ENCODE data around the gene NFS1.
"Not testable (repeated sequence)": the region's sequence is repeated elsewhere in the genome, so short reads cannot be mapped to it uniquely, and the experiment has no call there.

The NFS1 gene

DNA sequence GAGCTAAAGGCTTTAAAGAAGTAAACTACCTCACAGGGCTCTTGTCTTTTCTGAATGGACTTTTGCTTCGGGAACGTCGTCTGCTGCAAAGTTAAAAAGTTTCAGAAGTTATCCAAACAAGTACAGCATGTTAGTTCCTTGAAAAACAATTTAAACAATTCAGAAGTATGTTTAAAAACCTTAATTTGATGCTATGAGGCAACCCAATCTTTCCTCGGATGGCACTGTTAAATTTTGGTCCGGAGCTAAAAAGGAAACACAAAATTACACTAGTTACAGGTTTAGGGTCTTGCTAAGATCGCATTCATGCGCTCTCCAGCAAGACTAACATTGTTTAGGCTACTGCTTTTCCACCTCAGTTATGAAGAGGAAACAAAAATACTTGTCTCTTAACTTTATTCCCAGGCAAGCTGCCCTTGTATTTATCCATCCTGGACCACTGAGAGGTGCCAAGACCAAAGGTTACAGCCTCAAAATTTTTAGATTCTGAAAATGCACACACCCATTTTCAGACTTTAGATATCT lies 30.2 kb upstream of the NFS1 start:
- no peak for DNase-seq

GRCh38 chr20:35726842-35727711 lies 27.9 kb upstream of the NFS1 start:
- DNase-seq, result no peak

DNA sequence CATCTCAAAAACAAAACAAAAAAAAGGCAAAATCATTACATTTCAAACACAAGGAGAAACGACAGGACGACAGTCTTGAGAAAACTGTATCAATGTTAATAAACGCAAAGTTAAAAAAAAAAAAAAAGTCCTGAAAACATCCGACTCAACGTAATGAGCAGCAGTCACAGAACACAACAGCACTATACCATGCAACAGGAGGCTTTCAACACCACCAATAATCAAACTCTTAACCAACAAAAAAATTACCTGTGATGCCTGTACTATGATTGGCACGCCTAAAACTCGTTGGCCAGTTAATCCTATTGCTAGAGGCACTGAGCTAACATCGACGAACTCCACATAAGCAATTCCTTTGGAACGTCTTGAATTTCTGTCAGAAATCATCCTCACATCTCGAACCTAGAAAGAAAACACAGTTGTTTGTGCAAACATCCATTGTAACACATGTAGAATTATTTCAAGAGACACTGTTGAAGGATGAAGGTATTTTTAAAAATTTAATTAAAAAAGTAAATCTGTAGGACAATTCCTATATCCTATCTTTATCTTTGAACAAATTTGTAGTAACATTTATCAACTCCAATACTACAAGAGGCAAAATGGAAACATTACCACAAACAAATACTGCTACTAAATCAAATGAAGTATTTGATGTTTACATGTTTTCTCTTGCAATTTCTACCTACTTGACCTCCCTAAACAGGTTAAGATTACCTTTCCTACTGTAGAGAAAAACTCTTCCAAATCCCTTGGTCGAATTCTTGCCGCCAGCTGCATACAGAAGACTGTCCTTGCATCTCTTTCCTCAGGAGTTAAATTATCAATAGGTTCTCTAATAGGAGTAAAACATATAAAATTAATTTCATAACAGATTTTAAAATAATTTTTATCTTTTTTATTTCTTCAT lies 25.4 kb upstream of the NFS1 start:
- no peak for DNase-seq

DNA sequence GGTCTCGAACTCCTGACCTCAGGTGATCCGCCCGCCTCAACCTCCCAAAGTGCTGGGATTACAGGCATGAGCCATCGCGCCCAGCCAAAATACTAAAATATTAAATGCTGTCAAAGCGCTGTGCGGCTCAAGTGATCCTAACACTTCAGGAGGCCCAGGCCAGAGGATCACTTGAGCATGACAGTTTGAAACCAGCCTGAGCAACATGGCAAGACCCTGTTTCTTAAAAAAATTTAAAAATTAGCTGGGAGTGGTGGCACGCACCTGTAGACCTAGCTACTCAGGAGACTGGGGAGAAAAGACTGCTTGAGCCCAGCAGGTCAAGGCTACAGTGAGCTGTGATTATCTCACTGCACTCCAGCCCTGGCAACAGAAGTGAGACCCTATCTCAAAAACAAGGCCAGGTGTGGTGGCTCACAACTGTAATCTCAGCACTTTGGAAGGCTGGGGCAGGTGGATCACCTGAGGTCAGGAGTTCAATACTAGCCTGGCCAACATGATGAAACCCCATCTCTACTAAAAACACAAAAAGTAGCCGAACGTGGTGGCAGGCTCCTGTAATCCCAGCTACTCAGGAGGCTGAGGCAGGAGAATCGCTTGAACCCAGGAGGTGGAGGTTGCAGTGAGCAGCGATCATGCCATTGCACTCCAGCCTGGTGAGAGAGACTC lies 24.6 kb upstream of the NFS1 start:
- not testable (repeated sequence) for DNase-seq

DNA sequence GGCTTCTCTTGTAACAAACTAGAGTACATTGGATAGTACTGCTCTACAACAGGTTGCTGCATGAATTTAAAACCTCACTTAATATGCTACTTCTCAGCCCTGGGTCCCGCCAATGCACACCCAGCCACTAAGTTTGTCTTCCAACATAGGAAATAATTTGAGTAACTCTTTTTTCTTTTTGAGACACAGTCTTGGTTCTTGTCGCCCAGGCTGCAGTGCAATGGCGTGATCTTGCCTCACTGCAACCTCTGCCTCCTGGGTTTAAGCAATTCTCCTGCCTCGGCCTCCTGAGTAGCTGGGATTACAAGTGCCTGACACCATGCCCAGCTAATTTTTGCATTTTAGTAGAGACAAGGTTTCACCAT lies 24.1 kb upstream of the NFS1 start:
- DNase-seq, result not testable (repeated sequence)

- no peak for DNase-seq
Observed at GRCh38 chr20:35721621-35722020, 22.5 kb upstream of the NFS1 start.

DNA sequence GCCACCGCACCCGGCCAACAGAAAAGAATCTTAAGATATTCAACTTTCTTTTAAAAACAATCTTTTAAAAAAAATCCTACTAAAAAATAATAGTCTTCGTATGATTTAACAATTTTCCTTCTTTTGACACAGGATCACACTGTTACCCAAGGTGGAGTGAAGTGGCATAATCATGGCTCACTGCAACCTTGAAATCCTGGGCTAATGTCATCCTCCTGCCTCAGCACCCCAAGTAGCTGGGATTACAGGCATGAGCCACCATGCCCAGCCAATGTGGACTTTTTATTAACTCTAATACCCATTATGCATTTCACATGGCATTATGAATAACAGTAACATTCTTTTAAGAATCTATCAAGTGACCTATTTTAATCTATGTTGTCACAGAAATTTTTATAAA lies 22.1 kb upstream of the NFS1 start:
- no peak for DNase-seq

GRCh38 chr20:35720165-35721123 lies 21.3 kb upstream of the NFS1 start:
- DNase-seq, result no peak

DNA sequence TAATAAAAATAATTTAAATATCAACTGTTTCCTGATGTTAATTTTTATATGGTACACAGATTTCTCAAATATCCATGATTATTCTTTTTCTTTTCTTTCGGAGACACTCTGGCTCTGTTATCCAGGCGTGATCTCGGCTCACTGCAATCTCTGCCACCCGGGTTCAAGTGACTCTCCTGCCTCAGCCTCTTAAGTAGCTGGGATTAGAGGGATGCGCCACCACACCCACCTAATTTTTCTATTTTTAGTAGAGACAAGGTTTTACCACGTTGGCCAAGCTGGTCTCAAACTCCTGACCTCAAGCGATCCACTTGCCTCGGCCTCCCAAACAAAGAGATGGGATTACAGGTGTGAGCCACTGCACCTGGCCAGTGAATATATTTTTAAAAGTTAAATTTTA lies 20.6 kb upstream of the NFS1 start:
- DNase-seq, result no peak

DNA sequence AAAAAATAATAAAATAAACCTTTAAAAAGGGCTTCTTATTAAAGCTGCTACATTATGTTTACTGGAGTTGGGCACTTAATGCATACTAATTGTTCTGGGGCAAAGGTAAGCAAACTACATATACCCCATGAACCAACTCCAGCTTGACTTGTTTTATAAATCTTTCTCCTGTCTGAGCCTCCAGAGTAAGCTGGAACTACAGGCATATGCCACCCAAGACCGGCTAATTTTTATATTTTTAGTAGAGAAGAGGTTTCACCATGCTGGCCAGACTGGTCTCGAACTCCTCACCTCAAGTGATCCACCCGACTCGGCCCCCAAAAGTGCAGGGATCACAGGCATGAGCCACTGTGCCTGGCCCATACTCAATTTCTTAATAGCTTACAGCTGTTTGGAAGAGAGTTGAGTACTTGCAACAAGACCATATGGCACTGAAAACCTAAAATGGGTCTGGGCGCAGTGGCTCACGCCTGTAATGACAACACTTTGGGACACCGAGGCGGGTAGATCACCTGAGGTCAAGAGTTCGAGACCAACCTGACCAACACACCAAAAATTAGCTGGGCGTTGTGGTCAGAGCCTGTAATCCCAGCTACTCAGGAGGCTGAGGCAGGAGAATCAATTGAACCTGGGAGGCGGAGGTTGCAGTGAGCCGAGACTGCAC lies 20.0 kb upstream of the NFS1 start:
- DNase-seq, result no peak

GRCh38 chr20:35718321-35718720 lies 19.2 kb upstream of the NFS1 start:
- not testable (repeated sequence) for DNase-seq

DNA sequence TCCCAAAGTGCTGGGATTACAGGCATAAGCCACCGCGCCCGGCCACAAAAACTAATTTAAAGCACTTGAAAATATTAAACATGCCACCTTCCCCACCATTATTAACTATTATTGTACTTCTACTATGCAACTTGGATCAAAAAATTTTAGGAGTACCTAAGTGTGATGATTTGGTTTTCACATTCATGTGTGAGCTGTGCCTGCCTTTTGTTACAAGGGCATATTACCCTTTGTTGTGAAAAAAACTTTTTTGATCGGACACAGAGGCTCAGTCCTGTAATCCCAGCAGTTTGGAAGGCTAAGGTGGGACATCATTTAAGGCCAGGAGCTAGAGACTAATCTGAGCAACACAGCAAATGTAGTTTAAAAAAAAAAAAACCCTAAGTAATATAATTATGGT lies 17.2 kb upstream of the NFS1 start:
- no peak for DNase-seq

GRCh38 chr20:35715652-35716051 lies 16.5 kb upstream of the NFS1 start:
- no peak for DNase-seq

GRCh38 chr20:35714127-35714526 lies 15.0 kb upstream of the NFS1 start:
- no peak for DNase-seq

- DNase-seq, result not testable (repeated sequence)
Observed at GRCh38 chr20:35713120-35713519, 14.0 kb upstream of the NFS1 start.

DNA sequence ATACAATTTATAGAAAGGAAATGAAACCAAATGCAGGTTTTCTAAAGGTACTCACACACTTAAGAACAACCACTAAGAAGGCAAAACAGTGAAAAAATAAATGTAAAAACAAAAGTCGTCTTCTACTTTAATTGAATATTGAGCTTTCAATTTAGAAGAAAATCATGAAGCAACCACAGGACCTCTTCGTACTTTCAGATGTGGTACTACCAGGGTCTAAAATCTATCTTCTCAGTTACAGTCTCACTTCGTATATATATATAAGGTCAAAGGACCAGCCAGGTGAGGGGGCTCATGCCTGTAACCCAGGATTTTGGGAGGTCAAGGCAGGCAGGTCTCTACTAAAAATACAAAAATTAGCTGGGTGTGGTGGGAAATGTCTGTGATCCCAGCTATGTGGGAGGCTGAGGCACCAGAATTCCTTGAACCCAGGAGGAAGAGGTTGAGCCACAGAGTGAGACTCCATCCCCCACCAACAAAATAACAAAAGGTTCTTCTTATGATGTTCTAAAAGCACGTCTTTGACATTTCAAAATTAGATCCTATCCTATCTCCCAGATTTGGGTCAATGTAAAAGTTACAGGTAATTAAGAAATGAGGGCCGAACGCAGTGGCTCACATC lies 12.5 kb upstream of the NFS1 start:
- DNase-seq, result no peak

DNA sequence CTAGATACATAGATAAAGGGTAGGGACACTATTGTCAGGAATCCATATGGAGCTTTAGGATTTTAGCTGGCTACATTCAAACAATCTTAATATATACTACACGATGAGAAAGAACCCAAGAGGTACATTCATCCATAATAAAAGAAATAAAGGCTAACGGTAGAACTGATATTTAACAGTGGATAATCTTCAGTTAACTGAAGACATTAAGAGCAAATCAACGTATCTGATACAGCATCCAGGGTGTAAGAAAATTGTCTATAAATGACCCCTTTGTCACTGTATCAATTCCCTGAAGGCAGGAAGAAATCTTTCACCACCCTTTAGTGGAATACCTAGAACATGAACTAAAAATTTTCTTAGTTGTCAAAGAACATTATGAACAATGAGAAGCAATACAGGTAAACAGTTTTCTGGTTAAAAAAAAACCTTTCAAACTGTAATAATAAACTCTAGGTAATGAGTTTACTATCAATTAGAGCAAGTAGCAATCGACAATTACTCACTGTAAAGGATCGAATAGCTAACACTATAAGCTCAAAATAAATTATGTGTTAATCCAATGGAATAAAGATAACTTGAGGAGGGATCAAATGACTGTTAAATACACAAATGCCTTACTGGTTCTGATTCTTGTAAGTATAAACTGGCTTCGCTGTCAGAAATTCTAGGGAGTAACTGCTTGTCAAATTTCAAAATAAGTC lies 11.9 kb upstream of the NFS1 start:
- DNase-seq, result no peak

- no peak for DNase-seq
Observed at GRCh38 chr20:35710039-35710438, 10.9 kb upstream of the NFS1 start.

- DNase-seq, result no peak
Observed at GRCh38 chr20:35709259-35709658, 10.1 kb upstream of the NFS1 start.

DNA sequence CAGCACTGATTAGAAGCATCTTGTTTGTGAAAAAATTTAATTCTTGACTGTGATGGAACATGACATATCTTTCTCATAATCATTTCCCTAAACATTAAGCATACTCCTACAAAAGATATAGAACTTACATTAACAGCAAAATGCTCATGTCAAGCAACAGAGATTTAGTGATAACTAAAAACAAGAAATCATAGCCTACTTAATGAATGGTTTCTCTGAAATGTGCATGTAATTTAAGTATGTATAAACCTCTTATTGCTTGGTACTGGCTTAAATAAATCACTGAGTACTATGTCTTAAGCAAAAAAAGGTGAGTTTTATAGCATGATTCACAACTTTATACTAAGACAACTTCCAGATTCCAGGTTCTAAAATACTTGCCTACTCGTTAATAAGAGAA lies 9.3 kb upstream of the NFS1 start:
- DNase-seq, result no peak
